Ishikawa (cell line): ENCODE measurements around the gene CD180.

Experiments
- CEBPB ChIP-seq: IDR thresholded peaks from 2 replicates; pipeline ENCODE4 v1.6.1; 2012
- CREB1 ChIP-seq: IDR thresholded peaks from 2 replicates; pipeline ENCODE4 v1.6.1; 2012; ENCODE audit warnings: low read depth
- EGR1 ChIP-seq: IDR thresholded peaks from 2 replicates; pipeline ENCODE4 v1.6.1; 2012
- EP300 ChIP-seq: IDR thresholded peaks from 2 replicates; pipeline ENCODE4 v1.6.1; 2012; ENCODE audit warnings: borderline replicate concordance
- FOXM1 ChIP-seq: IDR thresholded peaks from 2 replicates; pipeline ENCODE4 v1.6.1; 2012; ENCODE audit warnings: low read depth, borderline replicate concordance
- NFIC ChIP-seq: IDR thresholded peaks from 2 replicates; pipeline ENCODE4 v1.6.1; 2012
- RAD21 ChIP-seq: IDR thresholded peaks from 2 replicates; pipeline ENCODE4 v1.6.1; 2012; ENCODE audit warnings: low read depth
- TAF1 ChIP-seq: IDR thresholded peaks from 2 replicates; pipeline ENCODE4 v1.6.1; 2012; ENCODE audit warnings: low read depth, mild to moderate bottlenecking
- TCF12 ChIP-seq: IDR thresholded peaks from 2 replicates; pipeline ENCODE4 v1.6.1; 2012; ENCODE audit warnings: low read depth
- TEAD4 ChIP-seq: IDR thresholded peaks from 2 replicates; pipeline ENCODE4 v1.6.1; 2012
- YY1 ChIP-seq: IDR thresholded peaks from 2 replicates; pipeline ENCODE4 v1.6.1; 2012; ENCODE audit warnings: low read depth
- ZBTB7A ChIP-seq: IDR thresholded peaks from 2 replicates; pipeline ENCODE4 v1.6.1; 2012; ENCODE audit warnings: low read depth
- TF ChIP-seq, protein P1 (sequence below): IDR thresholded peaks from 2 replicates; pipeline ENCODE4 v1.6.1; 2012
- TF ChIP-seq, protein P2 (sequence below): IDR thresholded peaks from 2 replicates; pipeline ENCODE4 v1.6.1; 2012; ENCODE audit warnings: low read depth, mild to moderate bottlenecking
- TF ChIP-seq, protein P3 (sequence below): IDR thresholded peaks from 2 replicates; pipeline ENCODE4 v1.6.1; 2012

The CD180 gene

DNA sequence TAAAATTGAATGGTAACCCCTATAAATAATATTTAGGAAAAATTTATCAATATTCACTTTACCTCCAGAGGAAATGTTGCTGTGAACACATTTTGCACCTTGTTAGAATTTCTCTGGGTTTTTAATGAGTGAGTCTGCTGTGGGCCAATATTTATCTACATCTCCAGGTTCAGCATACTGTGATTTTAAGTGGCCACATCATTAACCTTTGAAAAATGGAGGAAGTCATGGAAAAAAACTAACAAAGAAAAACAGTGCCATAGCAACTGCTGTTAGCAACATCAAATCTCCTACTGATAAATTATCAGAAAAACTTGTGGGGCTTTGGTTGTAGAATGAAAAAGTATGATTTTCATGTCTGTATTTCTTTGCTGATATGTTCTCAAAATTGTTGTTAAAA is 55.0 kb downstream of the CD180 start:
- TF ChIP-seq, protein P1, sequence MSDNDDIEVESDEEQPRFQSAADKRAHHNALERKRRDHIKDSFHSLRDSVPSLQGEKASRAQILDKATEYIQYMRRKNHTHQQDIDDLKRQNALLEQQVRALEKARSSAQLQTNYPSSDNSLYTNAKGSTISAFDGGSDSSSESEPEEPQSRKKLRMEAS: no peak
- TF ChIP-seq NFIC (no peak), YY1 (no peak), EP300 (no peak), ZBTB7A (no peak), EGR1 (no peak), CEBPB (no peak), RAD21 (no peak), TEAD4 (no peak), TCF12 (no peak), TAF1 (no peak), FOXM1 (no peak), CREB1 (no peak)
- TF ChIP-seq, protein P2, sequence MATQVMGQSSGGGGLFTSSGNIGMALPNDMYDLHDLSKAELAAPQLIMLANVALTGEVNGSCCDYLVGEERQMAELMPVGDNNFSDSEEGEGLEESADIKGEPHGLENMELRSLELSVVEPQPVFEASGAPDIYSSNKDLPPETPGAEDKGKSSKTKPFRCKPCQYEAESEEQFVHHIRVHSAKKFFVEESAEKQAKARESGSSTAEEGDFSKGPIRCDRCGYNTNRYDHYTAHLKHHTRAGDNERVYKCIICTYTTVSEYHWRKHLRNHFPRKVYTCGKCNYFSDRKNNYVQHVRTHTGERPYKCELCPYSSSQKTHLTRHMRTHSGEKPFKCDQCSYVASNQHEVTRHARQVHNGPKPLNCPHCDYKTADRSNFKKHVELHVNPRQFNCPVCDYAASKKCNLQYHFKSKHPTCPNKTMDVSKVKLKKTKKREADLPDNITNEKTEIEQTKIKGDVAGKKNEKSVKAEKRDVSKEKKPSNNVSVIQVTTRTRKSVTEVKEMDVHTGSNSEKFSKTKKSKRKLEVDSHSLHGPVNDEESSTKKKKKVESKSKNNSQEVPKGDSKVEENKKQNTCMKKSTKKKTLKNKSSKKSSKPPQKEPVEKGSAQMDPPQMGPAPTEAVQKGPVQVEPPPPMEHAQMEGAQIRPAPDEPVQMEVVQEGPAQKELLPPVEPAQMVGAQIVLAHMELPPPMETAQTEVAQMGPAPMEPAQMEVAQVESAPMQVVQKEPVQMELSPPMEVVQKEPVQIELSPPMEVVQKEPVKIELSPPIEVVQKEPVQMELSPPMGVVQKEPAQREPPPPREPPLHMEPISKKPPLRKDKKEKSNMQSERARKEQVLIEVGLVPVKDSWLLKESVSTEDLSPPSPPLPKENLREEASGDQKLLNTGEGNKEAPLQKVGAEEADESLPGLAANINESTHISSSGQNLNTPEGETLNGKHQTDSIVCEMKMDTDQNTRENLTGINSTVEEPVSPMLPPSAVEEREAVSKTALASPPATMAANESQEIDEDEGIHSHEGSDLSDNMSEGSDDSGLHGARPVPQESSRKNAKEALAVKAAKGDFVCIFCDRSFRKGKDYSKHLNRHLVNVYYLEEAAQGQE: no peak
- TF ChIP-seq, protein P3, sequence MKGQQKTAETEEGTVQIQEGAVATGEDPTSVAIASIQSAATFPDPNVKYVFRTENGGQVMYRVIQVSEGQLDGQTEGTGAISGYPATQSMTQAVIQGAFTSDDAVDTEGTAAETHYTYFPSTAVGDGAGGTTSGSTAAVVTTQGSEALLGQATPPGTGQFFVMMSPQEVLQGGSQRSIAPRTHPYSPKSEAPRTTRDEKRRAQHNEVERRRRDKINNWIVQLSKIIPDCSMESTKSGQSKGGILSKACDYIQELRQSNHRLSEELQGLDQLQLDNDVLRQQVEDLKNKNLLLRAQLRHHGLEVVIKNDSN: no peak

DNA sequence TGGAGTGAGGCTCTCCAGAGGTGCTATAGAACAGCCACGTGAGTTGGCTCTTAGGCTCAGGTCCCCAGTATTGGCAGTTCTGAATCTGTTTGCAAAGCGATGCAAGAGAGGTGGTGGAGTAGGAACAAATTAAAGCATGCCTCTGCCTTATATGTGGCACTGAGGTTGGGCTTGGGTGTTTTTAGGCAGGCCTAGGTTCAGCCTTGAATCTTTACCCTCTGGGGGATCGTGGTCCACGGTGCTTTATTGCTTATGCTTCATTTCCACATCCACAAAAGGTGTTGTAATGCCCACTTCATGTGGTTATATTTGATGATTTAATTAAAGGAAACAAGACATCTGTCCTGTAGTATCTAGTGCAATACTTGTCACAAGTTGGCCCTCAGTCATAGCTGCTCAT is 56.2 kb downstream of the CD180 start:
- TF ChIP-seq TCF12 (no peak), EGR1 (no peak), TAF1 (no peak), NFIC (no peak), RAD21 (no peak), CREB1 (no peak), CEBPB (no peak), ZBTB7A (no peak), EP300 (no peak), FOXM1 (no peak), YY1 (no peak), TEAD4 (no peak)
- TF ChIP-seq, protein P3: no peak
- TF ChIP-seq, protein P1: no peak

DNA sequence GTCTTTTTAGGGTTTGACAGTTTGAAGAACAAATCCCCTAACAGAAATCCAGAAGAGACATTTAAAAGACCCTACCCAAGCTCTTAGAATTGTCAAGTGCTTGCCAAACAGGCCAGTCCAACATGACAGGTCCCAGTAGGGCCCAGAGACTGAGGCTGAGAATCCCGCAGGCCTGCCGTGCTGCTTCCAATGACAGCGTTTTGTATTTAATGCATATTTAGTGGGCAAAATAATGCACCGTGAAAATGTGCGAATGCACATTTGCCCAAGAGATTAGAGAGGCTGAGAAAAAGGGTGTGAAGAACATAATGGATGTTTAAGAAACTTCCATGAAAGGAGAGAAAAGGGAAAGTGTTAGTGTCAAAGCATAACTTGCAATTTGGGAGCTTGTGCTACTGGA is 57.6 kb downstream of the CD180 start:
- no peak for TF ChIP-seq TAF1

DNA sequence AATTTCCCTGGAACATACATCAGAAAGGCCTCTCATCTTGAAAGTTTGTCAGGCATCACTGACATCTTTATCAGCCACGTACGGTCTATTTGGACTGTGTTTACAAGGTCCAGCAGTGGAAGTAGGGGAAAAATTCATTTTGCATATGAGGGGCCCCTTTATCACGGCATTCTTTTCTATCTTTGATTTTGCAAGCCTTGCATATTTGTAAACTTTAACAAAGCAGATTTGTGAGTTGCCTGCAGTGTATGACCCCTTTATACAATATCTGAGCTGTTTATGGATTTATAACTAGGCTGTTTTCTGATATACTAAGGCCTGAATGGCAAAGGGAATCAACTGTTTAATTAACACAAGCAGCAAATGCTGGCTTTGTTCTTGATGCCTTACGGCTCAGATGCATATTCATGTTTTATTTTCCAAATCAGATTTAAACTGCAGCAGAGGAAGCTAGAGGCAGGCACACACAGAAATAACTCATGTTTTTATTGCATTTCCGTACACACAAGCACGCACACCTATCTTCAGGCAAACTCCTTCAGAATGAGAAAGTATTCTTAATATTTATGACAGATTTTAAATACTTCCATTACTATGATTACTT is 61.1 kb downstream of the CD180 start:
- TF ChIP-seq RAD21 (no peak), EGR1 (no peak), YY1 (no peak), CEBPB (no peak), TEAD4 (no peak), ZBTB7A (no peak), EP300 (no peak), CREB1 (no peak), TAF1 (no peak), TCF12 (no peak), NFIC (no peak), FOXM1 (no peak)
- TF ChIP-seq, protein P2: no peak
- TF ChIP-seq, protein P3: no peak
- TF ChIP-seq, protein P1: no peak

DNA sequence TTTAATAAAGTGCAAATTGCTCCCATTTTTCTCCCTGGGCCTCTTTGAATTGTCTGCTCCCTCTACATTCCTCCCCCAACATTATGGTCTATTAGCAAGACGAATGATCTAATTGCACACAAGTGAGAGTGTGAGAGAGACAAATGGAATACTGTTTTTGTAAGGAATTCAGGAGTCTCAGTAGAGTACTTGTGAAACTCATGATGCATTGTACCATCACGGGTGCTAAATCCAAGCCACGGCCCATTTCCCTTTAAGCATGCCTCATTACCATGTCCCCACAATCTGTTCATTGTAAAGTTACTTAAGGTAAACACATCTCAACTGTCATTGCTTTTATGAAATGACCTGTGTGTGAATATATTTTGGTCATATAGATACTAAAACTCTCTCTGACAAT is 62.8 kb downstream of the CD180 start:
- TF ChIP-seq RAD21 (no peak), EP300 (no peak), CEBPB (no peak), ZBTB7A (no peak), YY1 (no peak), EGR1 (no peak), CREB1 (no peak)
- TF ChIP-seq, protein P1: no peak
- TF ChIP-seq, protein P2: no peak
- TF ChIP-seq, protein P3: no peak
